Stimulated activated CD8-positive, alpha-beta memory T cell treated with anti-CD3 and anti-CD28 coated beads, Interleukin-12 subunit alpha, Interleukin-12 subunit beta, amount 100 ng/mL, for 4 hours (primary cell): Measurements from ENCODE around the gene C9orf43.
A peak's percentile ranks its signal among the peaks of the same experiment; 100 is the strongest.
"Not testable (repeated sequence)": the region's sequence is repeated elsewhere in the genome, so short reads cannot be mapped to it uniquely, and the experiment has no call there.

ENCODE experiments used
- DNase-seq: peaks from one replicate; pipeline ENCODE4 v3.0.0-alpha.2; 2020; ENCODE audit warnings: low read depth

Gene C9orf43

GRCh38 chr9:113381909-113382411 is 28.6 kb upstream of the C9orf43 start:
- no peak for DNase-seq

DNA sequence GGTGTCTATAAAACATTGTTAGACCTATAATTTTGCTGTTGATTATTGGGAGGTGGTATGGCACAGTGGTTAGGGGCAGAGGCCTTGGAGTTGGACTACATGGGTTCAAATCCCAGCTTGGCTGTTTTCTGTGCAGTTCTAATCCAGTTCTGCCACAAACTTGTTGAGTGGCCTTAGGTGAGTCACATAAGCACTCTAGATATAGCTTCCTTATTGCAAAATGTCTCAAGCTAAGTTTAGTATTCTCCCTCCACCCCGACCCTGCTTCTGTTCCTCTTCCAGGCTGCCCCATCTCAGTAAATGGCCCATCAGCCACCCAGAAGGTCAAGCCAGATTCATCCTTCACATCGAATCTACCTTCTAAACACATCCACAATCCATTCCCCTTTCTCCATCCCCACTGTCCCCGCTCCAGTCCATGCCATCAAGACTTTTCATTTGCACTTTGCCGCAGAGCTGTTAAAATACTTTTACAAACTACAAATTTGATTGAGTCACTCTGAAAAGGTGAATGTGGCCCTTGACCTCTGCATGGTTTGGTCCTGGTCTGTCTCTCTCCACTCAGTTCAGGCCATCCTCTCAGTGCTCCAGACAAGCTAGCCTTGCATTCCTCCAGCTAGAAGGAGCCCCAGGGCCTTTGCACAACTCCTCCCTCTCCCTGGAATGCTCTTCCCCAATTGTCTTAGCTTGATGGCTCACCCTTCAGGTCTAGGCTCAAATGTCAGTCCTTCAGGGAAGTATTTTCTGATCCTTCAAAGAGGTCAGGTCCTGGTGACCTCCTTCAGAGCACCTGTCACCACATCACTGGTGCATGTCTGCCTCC is 23.8 kb upstream of the C9orf43 start:
- DNase-seq: no peak

DNA sequence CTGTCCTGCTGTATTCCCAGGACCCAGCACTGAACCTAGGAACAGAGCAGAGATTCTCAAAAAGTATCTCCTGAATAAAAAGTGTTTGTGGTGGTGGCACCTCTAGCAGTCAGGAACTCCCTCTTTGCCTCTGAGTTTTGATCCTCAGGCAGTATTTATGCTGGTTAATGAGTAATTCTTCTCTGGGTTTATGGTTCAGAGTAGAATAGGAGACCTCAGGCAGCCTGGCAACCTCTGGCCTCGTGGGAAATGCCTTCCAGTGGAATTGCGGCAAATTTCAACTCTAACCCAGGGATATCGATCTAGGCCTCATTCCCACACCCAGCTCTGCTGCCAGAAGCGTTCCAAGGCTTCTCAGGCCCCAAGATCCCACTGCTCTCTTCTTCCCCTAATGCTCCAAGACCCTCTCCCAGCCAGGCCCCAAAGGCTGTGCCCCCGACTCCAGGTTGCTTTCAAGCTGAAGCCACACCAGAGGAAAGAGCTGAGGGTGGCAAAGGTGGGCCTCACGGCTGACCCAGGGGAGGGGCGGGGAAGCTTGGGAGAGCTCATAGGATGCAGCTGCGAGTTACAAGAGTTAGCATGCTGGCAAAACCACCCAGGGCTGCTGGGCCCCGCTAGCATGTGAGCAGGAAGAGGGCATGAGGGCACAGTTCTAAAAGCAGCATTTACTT is 22.9 kb upstream of the C9orf43 start:
- no peak for DNase-seq

GRCh38 chr9:113388833-113389232 is 21.7 kb upstream of the C9orf43 start:
- no peak for DNase-seq

DNA sequence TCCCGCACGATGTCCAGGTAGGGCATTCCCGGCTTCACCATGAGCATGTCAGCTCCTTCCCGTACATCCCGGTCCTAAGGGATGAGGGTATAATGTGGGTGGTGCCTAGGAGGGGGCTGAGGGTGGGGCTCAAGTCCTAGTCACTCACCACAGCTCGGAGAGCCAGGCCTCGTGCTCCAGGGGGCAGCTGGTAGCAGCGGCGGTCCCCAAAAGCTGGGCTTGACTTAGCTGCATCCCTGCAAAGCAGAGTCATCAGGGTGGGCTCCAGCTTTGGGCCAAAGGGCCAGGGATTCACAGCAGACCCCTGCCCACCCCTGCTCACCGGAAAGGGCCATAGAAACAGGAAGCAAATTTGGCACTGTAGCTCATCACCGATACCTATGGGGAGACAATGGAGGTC is 21.1 kb upstream of the C9orf43 start:
- DNase-seq: no peak

DNA sequence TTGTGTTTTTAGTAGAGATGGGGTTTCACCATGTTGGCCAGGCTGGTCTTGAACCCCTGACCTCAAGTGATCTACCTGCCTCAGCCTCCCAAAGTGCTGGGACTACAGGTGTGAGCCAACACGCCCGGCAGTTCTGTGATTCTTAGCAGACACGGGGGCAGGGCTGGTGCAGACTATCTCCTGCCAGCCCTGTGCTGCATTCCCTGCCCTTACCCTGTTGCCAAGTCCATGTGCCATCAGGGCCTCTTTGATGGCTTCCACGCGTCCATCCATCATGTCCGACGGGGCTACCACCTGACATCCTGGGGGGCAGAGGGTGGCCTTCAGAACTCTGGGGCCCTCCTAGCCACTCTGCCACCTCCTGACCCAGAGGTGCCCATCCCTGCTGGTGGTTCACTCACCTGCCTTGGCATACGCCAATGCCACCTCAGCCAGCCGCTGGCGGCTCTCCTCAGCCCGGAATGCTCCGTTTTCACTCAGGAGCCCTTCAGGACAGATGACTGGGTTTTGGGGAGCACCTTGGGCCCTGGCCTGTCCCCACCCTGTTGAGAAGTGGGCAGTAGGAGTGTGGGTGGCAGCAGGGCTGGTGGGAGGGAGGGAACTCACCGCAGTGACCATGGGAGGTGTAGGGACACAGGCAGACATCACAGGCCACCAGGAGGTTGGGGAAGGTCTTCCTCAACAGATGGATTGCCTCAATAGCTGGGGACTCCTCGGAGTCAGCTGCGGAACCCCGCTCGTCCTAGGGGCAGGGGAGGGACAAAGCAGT is 20.2 kb upstream of the C9orf43 start:
- no peak for DNase-seq

- no peak for DNase-seq
These were observed 18.6 kb upstream of the C9orf43 start for GRCh38 chr9:113391917-113392316.

DNA sequence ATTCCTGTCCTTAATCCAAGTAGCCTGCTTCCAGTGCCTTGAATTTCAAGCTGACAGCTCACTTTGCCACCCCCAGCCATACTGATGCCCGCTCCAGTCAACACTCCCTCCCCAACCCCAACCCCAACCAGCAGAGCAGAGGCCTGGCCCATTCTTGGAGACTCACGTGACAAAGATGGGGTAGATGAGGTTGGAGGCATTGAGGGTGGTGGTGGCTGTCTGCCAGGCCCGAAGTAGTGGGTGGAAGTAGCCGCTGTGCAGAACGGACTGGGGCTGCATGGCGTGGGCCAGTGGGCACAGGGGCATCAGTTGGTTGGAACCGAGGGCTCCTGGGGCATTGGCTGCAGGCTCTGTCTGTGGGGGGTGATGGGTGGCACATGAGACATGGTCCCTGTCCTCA is 17.3 kb upstream of the C9orf43 start:
- DNase-seq: no peak

DNA sequence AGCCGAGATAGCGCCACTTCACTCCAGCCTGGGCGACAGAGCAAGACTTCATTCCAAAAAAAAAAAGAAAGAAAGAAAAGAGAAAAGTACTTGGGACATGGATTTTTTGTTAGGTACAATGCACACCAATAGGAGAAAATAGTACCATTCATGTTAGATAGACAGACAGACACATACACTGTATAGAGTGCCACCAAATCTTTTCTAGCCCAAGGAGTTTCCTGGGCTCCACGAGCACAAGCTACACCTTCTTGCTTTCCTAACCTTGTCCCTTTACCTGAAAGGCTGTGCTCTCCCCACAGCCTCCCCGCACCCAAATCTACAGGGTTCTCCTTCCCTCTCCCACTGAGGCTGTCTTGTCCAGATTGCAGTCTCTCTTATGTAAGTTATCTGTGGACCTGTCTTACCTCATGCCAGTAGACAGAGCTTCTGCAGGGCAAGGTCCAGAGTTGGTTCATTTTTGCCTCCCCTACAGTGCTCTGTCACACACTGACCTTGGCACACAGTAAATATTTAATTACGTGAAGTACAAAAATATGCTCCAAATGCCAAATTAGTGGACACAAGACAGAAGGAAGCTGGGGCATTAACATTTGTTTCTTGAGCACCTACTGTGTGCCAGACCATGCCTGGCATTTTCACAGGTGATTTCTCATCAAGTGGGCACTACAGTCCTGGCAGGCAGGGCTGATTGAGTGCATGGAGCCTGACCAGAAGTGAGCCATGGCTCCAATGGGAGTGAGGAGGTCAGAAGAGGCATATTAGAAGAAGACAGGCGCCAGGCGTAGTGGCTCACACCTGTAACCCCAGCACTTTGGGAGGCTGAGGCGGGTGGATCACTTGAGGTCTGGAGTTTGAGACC is 15.3 kb upstream of the C9orf43 start:
- no peak for DNase-seq

DNA sequence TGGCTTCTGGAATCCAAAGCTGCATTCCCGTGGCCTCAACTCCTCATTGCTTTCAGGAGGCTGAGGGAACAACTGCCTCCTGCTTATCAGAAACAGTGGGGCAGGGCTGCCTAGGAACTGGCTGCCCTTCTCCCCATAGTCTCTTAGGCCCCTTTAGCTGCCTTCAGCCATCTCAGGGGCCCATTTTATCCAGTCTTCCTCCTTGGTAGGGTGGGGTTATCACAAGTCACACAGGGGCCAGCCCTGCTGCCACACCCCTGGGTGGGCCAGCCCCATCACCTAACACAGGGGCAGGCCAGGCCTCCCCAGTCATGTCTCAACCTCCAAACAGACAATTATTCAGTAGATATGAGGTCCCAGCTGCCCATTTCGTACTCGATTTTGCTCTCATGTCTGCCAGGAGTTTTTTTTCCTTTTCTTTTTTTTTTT is 13.3 kb upstream of the C9orf43 start:
- no peak for DNase-seq

DNA sequence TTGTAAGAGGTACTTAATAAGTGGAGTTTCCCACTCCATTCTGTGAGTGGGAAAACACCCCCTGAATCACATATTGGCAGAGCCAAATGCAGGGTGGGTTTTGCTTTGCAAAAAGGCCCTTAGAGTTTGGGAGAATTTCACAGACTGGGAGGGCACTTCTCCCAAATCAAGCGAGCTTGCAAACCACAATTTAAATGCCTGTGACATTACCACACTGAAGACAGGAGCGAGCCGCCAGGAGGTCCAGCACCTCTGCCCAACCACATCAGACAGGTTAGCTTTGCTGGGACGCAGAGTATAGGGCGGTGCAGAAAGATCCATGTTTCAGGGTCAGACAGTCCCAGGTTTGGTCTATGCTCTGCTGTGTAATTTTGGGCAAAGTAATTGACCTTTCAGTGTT is 11.8 kb upstream of the C9orf43 start:
- DNase-seq: no peak

- no peak for DNase-seq
These were observed 10.8 kb upstream of the C9orf43 start for GRCh38 chr9:113399646-113400200.

DNA sequence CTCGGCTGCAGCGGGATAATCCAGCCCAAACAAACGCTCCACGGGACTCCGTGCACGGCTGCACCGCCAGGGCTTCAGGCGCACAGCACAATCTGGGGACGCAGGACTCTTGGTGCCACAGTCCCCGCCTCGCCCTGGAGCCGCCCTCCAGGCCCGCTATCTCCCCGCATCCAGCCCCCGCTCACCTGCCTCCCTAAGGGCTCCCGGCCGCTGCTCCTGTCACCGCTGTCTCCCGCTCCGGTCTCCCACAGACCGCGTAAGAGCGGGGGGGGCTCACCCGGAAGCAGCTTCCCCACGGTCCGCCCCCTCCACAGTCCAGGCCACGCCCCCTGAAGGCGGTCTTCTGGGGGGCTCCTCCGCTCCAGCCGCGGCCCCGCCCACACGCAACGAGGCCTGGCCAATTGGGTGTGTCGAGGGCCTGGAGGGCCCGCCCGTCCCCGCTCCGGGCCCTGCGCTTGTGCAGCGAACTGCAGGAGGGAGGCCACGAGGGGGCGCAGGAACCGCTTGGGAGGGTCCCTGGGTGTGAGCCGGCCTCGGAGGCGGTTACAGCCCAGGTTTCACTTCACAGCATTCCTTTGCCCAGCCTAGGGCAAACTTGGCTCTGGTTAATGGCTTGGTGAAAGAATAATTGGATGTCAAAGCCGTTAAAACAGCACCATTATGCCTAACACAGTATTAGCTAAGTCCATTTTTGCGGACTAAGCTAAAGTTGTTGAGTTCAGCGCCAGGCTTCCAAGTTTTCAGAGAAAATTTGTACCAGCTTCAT is 9.3 kb upstream of the C9orf43 start, which contains the start of gene ALAD:
TSS of gene ALAD (minus strand) at position 258 of the 766 bp plus-strand sequence. CDS start 7,725 bp downstream, outside the sequence.
- DNase-seq: peak; percentile 99

DNA sequence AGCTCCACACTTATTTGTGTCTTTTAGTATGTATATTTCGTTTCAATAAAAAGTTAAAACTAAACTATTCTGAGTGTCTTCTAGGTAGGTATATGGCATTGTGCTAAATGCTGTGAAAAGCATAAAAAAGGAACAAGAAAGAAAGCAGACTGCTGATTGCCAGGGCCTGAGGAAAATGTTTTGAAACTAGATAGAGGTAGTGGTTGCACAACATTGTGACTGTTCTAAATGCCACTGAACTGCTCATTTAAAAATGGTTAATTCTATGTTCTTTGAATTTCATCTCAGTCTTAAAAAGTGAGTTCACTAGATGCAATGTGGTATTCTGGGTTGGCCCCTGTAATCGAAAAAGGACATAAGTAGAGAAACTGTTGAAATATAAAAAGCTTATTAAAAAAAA is 6.9 kb upstream of the C9orf43 start:
- no peak for DNase-seq

- not testable (repeated sequence) for DNase-seq
These were observed 4.2 kb upstream of the C9orf43 start for GRCh38 chr9:113406353-113406752.

GRCh38 chr9:113406873-113407511 is 3.6 kb upstream of the C9orf43 start:
- not testable (repeated sequence) for DNase-seq

GRCh38 chr9:113409481-113409880 is 1.1 kb upstream of the C9orf43 start:
- no peak for DNase-seq

DNA sequence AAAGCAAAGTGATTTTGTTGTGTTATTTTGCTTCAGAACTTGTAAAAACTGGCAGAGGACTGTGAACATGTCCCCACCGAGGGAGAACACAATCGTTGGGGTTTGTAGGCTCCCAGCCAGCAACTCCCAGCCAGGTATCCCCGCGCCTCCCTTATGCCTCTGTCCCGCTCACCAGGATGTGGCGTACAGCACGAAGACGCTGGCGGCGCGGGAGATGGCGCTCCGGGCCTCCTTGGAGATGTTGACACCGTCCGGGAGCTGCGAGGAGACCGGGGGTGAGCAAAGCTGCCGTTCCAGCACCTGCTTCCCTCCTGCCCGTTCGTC is 702 bp upstream of the C9orf43 start:
- no peak for DNase-seq

DNA sequence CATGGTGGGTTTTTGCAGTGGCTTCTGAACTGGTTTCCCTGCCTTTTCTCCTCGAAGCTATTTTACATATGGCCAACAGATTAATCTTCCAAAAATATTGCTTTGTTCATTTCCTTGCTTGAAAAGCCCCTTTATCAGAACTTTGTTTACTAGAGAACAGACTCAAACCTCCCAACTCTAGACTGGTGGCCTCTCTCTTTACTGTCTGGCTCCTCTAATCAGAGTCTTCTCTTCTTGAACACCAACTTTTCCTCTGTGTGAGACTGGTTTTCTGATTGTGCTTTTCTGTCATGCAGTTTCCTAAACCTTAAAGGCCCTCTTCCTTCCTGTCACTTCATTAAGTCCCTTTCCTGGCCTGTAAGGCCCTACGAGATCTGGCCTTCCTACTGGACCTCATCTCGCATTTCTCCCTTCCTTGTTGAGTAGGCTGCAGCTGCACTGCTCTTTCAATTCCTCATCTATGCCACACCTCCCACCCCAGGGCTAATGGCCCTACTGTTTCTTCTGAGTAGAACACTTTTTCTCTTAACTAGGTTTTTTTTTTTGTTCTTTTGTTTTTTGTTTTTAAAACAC is 5.7 kb downstream of the C9orf43 start:
- DNase-seq: no peak

DNA sequence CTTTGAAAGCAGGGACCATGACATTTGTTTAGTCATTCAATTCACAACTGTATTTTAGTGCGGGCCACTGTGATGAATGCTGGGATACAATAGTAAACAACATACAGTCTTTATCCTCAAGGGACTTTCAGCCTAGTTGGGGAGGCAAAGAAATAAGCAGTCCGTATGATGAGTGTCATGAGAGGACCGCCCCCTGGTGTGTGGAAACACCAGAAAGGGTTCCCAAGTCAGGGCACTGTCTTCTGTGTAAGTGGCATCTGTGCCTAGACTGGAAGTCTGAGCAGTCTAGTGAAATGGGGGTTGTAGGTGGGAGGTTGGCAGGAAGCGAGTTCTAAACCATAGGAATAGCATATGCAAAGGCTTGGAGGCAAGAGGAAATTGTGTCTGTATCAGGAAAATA is 6.8 kb downstream of the C9orf43 start:
- no peak for DNase-seq
